IPS DF 4.7 (cell line): ENCODE results near the gene ACOT11.

Experiments used
- DNase-seq: peaks from one replicate; pipeline ENCODE4 v3.0.0-alpha.2; 2013; ENCODE audit warnings: low spot score; ENCODE audit errors: extremely low read depth

Gene ACOT11

DNA sequence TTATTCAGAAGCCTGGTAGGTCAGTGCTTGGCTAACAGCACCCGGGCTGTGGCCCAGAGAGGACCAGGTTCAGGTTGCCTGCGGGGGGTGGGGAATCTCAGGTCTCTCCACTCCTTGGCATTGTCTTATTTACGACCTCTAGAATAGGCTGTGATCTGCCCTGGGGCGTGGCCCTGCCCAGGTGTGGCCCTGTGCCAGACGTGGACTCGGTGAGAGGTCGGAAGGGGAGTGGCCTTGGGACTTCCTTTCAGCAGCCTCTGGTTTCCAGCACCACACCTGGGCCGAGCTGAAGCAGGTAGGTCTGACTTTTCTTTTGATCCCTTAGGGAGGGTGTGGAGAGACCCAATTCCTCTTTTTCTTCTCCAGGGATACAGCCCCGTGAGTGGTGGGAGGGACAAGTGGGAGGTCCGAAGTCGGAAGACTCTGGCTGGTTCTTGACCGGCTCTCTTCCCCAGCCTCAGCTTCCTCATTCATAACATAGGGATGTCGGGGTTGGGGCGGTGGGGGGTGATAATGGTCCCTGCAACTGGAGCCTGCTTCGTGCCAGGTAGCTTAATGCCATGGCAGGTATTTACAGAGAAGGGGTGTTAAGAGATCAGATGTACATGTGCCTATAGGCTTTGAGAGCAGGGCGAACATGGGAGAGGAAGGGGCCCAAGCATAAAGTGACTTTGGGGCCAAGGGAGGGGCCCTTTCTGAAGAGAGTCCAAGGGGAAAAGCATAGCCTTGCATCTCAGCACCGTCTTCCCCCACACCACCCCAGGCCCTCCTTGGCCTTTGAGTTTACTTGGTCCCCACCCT, 16.5 kb downstream of the ACOT11 start:
- DNase-seq = no peak

GRCh38 chr1:54565113-54565501, 17.1 kb downstream of the ACOT11 start:
- no peak for DNase-seq

GRCh38 chr1:54566438-54567141, 18.6 kb downstream of the ACOT11 start:
- DNase-seq = no peak

GRCh38 chr1:54567961-54568360, 19.9 kb downstream of the ACOT11 start:
- DNase-seq = no peak

DNA sequence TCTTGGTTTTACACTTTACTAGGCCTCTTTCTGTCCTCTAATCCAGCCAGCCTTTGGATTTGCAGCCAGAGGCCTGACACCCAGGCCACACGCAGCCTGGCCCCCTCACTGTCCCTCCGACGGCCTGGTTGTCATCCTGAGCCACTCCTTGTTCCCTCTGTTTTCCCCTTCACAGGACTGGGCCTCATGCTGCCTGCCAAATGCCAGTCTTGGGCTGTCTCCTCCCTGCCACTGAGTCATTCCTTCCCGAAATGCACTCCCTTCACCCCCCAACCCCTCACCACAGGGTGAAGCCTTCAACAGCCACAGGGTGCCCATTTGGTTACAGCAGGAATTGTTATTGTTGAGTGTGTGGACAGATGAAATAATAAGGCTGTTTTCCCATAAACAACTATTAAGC, 21.3 kb downstream of the ACOT11 start:
- DNase-seq = no peak

DNA sequence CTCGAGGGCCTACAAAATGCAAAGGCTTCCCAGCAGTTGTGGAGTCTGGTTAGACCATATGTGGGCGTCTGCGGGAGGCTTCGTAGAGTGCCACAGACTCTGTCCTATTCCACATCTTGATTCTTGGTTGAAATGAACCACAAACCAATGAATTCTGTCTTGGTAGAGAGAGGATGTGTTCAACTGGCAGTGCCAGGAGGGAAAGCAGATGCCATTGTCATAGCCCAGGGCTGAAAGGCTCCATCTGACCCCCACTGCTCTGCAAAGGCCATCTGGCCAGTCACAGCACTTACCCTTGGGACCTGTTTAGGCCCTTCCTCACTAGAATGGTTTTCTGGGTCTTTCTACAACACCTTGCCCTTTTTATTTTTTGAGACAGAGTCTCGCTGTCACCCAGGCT, 22.1 kb downstream of the ACOT11 start:
- no peak for DNase-seq

DNA sequence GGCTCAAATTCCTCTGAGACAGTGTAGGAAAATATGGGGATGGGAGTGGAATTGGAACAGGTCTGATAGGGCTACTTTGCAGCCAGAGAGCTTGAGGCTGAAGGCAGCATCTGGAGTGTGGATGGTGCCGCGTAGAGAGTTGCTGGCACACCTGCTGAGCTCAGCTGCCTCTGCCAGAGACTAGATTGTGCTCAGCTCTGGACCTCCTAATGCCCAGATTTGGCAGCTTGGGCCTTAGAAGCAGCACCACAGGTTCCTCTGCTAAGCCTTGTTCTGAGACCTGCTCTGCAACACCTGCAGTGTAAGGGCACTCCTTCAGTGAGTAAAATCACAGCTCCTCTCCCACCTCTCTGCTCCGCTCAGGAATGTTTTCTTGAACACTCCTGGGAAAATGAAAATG, 23.3 kb downstream of the ACOT11 start:
- DNase-seq = no peak

DNA sequence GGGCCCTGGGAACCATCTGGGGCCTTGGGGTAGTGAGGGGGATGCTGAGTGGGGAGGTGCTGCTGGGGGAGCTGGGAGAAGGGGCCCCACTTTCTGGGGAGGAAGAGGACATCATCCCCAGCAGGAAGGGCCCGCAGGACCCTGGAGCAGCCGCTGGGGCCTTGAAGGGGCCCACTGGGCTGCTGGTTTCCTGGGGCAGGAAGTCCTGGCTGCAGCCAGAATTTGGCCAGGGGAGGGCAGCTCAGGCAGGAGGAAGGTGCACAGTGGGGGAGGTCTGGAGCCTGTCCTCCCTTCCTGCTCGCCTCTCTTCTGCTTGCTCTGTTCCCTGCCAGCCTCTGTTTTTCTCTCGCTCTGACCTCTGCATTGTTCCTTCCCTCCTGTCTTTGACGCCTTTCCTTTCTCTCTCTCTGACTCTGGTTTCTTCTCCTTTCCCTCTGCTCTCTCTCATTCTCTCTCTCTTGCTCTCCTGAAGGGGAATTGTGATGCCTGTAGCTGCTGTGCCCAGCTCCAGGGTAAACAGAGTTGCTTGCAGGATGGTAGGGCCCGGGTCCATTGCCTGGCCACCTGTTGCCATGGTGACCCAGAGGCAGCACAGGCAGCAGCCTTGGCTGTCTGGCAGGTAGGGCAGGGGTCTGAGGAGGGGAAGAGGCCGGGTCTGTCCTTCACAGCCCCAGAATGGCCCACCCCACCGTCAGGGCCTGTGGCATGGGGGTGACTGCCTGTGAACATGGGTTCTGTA, 23.9 kb downstream of the ACOT11 start:
- DNase-seq = no peak

DNA sequence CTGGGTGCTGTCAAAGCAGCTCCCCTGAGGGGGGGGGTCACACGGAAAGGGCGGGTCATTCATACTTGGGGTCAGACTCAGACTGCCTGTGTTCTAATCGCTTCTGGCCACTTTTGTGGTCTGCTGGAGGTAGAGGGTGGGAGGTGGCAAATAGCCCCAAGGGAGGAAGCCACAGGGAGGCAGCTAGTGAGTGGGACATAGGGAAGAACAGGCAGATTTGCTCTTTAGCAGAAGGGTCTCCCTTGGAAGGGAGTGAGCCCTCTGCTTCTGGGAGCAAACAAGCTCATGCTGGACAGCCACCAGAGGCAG, 24.5 kb downstream of the ACOT11 start:
- no peak for DNase-seq

DNA sequence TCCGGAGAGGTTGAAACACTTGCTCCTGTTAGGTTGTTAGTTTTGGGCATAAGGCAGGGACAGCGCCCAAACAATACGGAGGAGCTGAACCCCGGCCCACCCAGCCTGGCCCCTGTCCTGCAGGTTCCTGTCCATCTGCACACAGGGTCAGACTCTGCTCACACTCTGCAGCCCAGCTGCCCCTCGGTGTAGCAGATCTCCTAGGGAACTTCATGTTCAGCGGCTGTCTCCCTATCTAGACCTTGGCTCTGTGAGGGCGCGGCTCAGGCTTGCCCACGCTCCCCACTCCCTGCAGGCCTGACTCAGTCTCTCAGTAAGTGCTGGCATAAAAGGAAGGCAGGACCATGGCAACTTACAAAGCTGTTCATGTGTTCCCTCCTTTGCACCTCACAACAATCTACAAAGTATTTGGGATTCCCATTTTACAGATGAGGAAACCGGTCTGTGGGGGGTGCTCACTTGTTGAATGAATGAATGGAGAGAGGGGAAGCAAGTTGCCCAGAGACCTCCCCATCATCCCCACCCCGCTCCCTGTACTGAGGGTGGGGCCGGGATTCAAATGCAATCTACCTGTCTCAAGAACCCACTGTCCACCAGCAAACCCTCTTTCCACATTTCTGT, 26.2 kb downstream of the ACOT11 start:
- no peak for DNase-seq

DNA sequence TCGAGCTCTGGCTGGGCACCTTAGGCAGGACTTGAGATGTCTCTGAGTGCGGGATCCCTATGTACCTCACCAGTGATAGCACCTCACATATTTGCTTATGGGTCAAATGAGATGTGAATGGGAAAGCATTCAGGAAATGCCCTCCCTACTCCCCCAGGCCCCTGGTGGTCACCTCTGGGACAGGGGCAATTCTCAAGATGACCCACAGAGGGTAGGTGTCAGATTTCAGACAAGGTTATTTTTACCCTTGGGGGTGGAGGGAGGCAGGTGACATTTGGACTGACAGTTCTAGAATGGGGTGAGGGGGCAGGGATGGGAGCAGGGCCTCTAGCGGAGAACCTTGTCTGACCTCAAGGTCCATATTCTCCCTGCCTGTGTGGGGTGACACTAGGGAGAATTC, 27.1 kb downstream of the ACOT11 start:
- DNase-seq = no peak

DNA sequence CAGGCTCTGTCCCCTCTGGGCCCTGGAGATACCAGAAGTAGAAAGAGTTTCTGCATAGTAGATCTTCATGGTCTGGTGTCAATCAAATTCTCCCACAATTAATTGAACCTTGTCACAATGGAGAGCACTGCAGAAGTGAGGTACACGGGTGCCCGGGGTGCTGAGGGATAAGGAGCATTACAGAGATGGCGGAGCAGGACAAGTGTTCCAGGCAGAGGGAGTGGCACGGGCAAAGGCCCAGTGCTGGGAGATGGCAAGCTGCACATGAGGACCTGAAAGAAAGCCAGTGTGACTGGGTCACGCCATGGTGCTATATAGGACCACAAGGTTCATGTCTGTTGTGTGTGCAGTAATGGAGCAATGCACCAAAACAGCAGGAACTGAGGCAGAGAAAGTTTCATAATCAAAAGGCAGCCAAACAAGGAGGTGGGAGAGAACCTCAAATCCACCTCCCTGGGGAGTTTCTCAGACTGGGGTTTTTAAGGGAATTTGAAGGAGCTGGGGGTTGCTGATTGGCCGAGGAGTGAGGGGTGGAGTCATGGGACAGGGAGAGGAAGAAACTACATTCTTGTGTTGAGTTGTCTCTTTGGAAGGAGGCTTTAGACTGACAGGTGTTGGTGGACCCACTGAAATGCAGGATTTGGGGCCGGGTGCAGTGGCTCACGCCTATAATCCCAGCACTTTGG, 27.7 kb downstream of the ACOT11 start:
- DNase-seq = no peak

DNA sequence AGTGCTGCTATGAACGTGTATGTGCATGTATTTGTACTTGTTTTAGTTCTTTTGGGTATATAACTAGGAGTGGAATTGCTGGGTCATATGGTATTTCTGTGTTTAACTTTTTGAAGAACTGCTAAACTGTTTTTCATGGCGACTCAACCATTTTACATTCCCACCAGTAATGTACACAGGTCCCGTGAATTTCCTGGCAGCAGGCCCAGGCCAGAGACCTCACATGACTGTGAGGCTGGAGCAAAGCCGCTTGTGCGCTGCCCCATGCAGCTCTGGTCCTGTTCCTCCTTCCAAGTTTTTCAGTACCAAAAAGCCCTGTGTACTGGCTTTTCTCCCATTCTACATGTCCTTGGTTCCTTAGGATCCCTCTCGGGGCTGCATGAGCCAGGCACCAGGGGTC, 29.6 kb downstream of the ACOT11 start:
- no peak for DNase-seq

DNA sequence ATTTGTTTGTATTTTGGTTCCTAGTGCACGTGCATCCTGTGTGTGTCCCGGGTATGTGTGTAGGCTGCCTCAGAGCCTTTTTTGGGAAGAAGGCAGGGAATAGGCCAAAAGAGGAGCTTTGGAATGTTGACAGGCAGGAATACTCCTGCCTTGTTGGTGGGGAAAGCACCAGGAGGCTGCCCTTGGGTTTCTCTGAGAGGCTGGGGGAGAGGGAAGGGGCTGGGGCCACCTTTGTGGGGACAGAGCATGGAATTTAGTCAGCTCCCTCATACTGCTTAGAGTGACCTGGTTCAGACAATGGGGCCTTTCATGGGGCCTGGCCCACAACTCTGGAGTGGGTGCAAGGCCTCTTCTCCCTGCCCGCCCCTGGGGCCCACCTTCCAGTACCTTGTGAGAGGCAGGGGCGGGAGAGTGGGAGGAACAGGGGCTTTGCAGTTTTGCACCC, 31.3 kb downstream of the ACOT11 start:
- DNase-seq = no peak

DNA sequence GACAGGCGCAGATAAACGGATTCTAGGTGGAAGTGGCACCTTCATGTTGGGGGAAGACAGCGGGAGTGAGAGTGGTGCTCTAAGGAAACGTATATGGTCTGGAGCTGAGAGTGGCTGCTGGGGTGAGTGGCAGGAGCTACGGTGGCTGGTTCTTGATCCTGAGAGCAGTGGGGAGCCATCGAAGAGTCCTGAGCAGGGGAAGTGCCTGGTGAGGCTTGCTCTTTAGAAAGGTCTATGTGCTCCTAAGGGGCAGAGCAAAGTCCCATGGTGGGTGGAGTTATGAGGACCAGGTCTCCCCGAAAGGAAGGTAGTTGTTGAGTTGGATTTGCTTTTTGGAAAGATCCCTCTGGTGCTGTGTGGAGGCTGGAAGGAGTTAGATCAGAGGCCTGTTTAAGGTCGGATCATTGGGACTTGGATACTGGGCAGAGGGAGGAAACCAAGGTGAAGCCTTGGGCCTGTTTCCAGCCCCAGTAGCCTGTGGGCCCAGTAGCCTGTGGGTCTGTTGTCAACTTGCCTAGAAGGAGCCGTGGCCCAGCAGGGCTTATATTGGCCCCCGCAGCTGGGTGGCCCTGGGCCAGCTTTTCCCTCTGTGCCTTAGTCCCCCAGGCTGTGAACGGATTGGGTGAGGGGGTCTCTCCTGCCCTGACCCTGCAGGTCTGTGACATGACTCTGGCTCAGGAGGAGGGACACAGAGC, 33.0 kb downstream of the ACOT11 start:
- DNase-seq = no peak

- no peak for DNase-seq
These were observed 33.6 kb downstream of the ACOT11 start for GRCh38 chr1:54581621-54582035.

GRCh38 chr1:54582566-54583306, 34.7 kb downstream of the ACOT11 start:
- DNase-seq = no peak

GRCh38 chr1:54583307-54583686, 35.3 kb downstream of the ACOT11 start:
- DNase-seq = no peak

DNA sequence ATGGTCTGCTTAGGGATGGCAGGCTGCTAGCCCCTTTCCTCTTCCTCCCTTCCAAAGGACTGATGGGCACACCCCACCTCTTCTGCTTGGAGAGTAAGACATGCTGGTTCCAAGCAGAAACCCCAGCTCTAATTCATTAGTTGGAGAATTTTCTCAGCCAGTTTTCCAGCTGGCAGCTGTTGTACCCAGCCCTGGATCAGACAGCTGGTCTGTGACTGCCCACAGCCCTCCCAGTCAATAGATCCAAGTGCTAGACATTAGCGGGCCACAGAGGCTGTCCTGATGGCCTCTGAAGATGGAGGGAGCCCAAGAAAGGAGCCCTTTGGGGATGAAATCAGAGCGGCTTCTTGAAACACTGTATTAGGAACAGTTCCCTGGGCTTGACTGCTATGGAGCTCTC, 35.8 kb downstream of the ACOT11 start:
- no peak for DNase-seq

GRCh38 chr1:54584575-54584974, 36.5 kb downstream of the ACOT11 start:
- no peak for DNase-seq
